ENCODE results near the gene IL4I1. TPM values are rescaled to one million over a fixed set of nuclear protein-coding genes. Genes with fewer than 3 reads are reported as not detected.

The IL4I1 gene
- total RNA-seq, 4 donors from 2014 or later: 0.15 to 1.1 TPM; not detected in 2

GRCh38 chr19:49904136-49904535, 7.4 kb upstream of the IL4I1 start:
- Histone ChIP-seq H3K27me3 (no peaks in the 10 kb centered on the region), H3K9me3 (no peaks in the 10 kb centered on the region), H3K4me1 (peaks cover 0 to 7% of the 10 kb centered on the region in 2 donors), H3K4me3 (no peak overlapping the region), H3K36me3 (peaks cover 0 to 16% of the 10 kb centered on the region in 2 donors), H3K27ac (no peak overlapping the region)
- in situ Hi-C loops (cut with MboI; ENCODE audit: low sequenced_read_pairs in 4 of 4) (no loop called here), intact Hi-C loops (cut with DNase I; ENCODE audit: low total_unique reads) (no loop called here)
- TF ChIP-seq POLR2A (IDR thresholded peaks at IDR 0.05): no peak
- no peak for TF ChIP-seq CTCF (IDR thresholded peaks at IDR 0.05 in 4 of 5, conservative IDR thresholded peaks at IDR 0.05 in 1 of 5)
- no peak for ATAC-seq
- no peak for DNase-seq

- in situ Hi-C loops (cut with MboI; ENCODE audit: low sequenced_read_pairs in 4 of 4) (no loop called here), intact Hi-C loops (cut with DNase I; ENCODE audit: low total_unique reads) (no loop called here)
- Histone ChIP-seq H3K27me3 (peaks cover 3 to 8% (median 6%) of the 10 kb centered on the region in 3 donors), H3K9me3 (no peaks in the 10 kb centered on the region), H3K36me3 (no peaks in the 10 kb centered on the region), H3K4me1 (no peaks in the 10 kb centered on the region), H3K4me3 (no peak overlapping the region), H3K27ac (no peak overlapping the region)
- no peak for DNase-seq
- ATAC-seq: no peak
- TF ChIP-seq CTCF (IDR thresholded peaks at IDR 0.05 in 4 of 5, conservative IDR thresholded peaks at IDR 0.05 in 1 of 5) (no peak), POLR2A (IDR thresholded peaks at IDR 0.05) (no peak)
Observed at GRCh38 chr19:49895566-49896297, 955 bp downstream of the IL4I1 start.

- peaks cover 6 to 9% (median 7%) of the 10 kb centered on the region in 3 donors for H3K27me3 ChIP-seq
- in situ Hi-C loops (cut with MboI; ENCODE audit: low sequenced_read_pairs in 4 of 4) (no loop called here), intact Hi-C loops (cut with DNase I; ENCODE audit: low total_unique reads) (no loop called here)
- H3K4me1 ChIP-seq: peaks cover 2 to 6% of the 10 kb centered on the region in 2 donors
- H3K36me3 ChIP-seq: no peaks in the 10 kb centered on the region
- TF ChIP-seq POLR2A (IDR thresholded peaks at IDR 0.05): no peak
- TF ChIP-seq CTCF (IDR thresholded peaks at IDR 0.05 in 4 of 5, conservative IDR thresholded peaks at IDR 0.05 in 1 of 5): no peak
- DNase-seq (no peak), ATAC-seq (no peak)
- no peaks in the 10 kb centered on the region for H3K9me3 ChIP-seq
- no peak overlapping the region for H3K4me3 ChIP-seq
- no peak overlapping the region for H3K27ac ChIP-seq
Observed at GRCh38 chr19:49894879-49895565, 1.7 kb downstream of the IL4I1 start.

- H3K27me3 ChIP-seq: peaks cover 6 to 9% (median 7%) of the 10 kb centered on the region in 3 donors
- no peak for ATAC-seq
Observed at GRCh38 chr19:49894011-49894664, 2.5 kb downstream of the IL4I1 start.

More at GRCh38 chr19:49894011-49894664, 2.5 kb downstream of the IL4I1 start:
- no peak overlapping the region for H3K4me3 ChIP-seq
- intact Hi-C loops (cut with DNase I; ENCODE audit: low total_unique reads): no loop called here
- no peak overlapping the region for H3K27ac ChIP-seq
- no peak for TF ChIP-seq POLR2A (IDR thresholded peaks at IDR 0.05)
- no peak for TF ChIP-seq CTCF (IDR thresholded peaks at IDR 0.05 in 4 of 5, conservative IDR thresholded peaks at IDR 0.05 in 1 of 5)
- in situ Hi-C loops (cut with MboI; ENCODE audit: low sequenced_read_pairs in 4 of 4): no loop called here
- no peak for DNase-seq
- no peaks in the 10 kb centered on the region for H3K9me3 ChIP-seq
- no peaks in the 10 kb centered on the region for H3K36me3 ChIP-seq
- peaks cover 2 to 12% of the 10 kb centered on the region in 2 donors for H3K4me1 ChIP-seq
